Measurements from ENCODE around the gene NDST3.

- TF ChIP-seq POLR2A (IDR thresholded peaks at IDR 0.05; ENCODE audit: low read length) (no peak), GATA1 (IDR thresholded peaks at IDR 0.05; ENCODE audit: low read depth, low read length) (no peak)
These were observed 12.8 kb downstream of the NDST3 start for GRCh38 chr4:118047043-118047442.
